Colonic mucosa (tissue), 4 donors: ENCODE measurements around the gene SERPINB10. TPM values are rescaled to one million over a fixed set of nuclear protein-coding genes. Genes with fewer than 3 reads are reported as not detected.

ENCODE experiments used
- DNase-seq: peaks from one replicate; pipeline ENCODE4 v3.0.0-alpha.2; 2020
- H3K27ac ChIP-seq: fragments of 200-600 bp; one replicate; pipeline ENCODE4 v1.8.0; 2021
- H3K27me3 ChIP-seq: fragments of 200-600 bp; one replicate; pipeline ENCODE4 v1.8.0; 2021
- H3K36me3 ChIP-seq: fragments of 200-600 bp; one replicate; pipeline ENCODE4 v1.8.0; 2021
- H3K4me1 ChIP-seq: fragments of 200-600 bp; one replicate; pipeline ENCODE4 v1.8.0; 2021; ENCODE audit warnings: mild to moderate bottlenecking
- H3K4me3 ChIP-seq: fragments of 200-600 bp; one replicate; pipeline ENCODE4 v1.8.0; 2021
- H3K9ac ChIP-seq, 2 donors: one replicate each; pipeline ENCODE4 v1.7.0; 2013; ENCODE audit warnings: control low read depth in 2 of 2, low read depth in 2 of 2, low read length in 2 of 2
- H3K9me3 ChIP-seq: fragments of 200-600 bp; one replicate; pipeline ENCODE4 v1.8.0; 2021
- intact Hi-C: fragments of 100-400 bp; cut with DNase I; formaldehyde crosslinking; loops from one replicate; pipeline ENCODE4 v1.14.1; 2022
- total RNA-seq, 2 donors: library from RNA; stranded (reverse); fragmentation: NEBNext Ultra II Directional in 1 of 2; extraction: Animal tissue kit (Norgen Biotek cat#: 25700) in 1 of 2; gene quantifications; one replicate each; pipeline ENCODE4 v1.2.1, GENCODE V29; 2021
- TF ChIP-seq, protein P1 (sequence below): fragments of 200-600 bp; IDR thresholded peaks from one replicate; pipeline ENCODE4 v1.8.0; 2022; ENCODE audit warnings: antibody characterized with exemption, mild to moderate bottlenecking
- donor health status: healthy.
- donor health status: DM: no; HTN: no; CAD: no.
- donor health status: DM: no; HTN: no; CAD: no.

SERPINB10 gene
- total RNA-seq, 2 donors from 2014 or later, result not detected

DNA sequence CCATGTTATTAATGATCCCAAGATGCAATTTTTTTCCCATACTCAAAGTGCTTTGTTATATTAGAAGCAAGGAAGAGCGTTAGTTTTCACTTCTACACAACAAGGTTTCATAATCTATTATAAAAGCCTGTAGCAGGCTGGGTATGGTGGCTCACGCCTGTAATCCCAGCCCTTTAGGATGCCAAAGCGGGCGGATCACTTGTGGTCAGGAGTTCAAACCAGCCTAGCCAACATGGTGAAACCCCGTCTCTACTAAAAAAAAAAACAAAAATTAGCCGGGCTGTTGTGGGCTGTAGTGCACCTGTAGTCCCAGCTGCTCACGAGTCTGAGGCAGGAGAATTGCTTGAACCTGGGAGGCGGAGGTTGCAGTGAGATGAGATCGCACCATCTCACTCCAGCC is 39.2 kb upstream of the SERPINB10 start:
- no peak for DNase-seq
- TF ChIP-seq, protein P1, sequence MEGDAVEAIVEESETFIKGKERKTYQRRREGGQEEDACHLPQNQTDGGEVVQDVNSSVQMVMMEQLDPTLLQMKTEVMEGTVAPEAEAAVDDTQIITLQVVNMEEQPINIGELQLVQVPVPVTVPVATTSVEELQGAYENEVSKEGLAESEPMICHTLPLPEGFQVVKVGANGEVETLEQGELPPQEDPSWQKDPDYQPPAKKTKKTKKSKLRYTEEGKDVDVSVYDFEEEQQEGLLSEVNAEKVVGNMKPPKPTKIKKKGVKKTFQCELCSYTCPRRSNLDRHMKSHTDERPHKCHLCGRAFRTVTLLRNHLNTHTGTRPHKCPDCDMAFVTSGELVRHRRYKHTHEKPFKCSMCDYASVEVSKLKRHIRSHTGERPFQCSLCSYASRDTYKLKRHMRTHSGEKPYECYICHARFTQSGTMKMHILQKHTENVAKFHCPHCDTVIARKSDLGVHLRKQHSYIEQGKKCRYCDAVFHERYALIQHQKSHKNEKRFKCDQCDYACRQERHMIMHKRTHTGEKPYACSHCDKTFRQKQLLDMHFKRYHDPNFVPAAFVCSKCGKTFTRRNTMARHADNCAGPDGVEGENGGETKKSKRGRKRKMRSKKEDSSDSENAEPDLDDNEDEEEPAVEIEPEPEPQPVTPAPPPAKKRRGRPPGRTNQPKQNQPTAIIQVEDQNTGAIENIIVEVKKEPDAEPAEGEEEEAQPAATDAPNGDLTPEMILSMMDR, result no peak
- no peaks in the 10 kb centered on the region for H3K9me3 ChIP-seq

DNA sequence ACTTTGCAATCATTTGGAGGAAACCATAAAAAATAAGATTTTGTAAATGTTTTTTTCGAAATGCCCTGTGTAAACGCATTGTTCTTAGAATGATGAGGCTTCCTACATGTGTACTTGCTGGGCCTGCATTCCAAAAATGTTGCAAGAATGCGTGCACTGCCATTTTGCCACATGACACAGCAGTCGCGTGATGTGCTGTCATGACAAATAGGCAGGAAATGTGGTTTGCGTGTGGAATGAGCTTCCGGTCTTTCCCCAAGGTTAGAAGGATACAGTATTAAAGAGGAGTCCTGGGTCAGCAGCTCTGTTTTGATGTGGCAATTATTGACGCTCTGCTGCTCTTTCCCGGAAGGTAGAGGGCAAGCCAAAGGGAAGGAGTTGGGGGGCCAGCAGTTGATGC is 38.4 kb upstream of the SERPINB10 start:
- Histone ChIP-seq H3K36me3 (no peaks in the 10 kb centered on the region), H3K4me3 (no peak overlapping the region), H3K9ac (no peak overlapping the region), H3K9me3 (no peaks in the 10 kb centered on the region), H3K27me3 (no peaks in the 10 kb centered on the region), H3K4me1 (no peaks in the 10 kb centered on the region), H3K27ac (no peak overlapping the region)
- TF ChIP-seq, protein P1, result no peak
- intact Hi-C loops, result no loop called here
- no peak for DNase-seq

More for the DNA sequence above, 39.2 kb upstream of the SERPINB10 start:
- Histone ChIP-seq H3K4me3 (no peak overlapping the region), H3K4me1 (no peaks in the 10 kb centered on the region), H3K27ac (no peak overlapping the region), H3K36me3 (no peaks in the 10 kb centered on the region), H3K27me3 (no peaks in the 10 kb centered on the region), H3K9ac (no peak overlapping the region)
- intact Hi-C loops, result no loop called here

DNA sequence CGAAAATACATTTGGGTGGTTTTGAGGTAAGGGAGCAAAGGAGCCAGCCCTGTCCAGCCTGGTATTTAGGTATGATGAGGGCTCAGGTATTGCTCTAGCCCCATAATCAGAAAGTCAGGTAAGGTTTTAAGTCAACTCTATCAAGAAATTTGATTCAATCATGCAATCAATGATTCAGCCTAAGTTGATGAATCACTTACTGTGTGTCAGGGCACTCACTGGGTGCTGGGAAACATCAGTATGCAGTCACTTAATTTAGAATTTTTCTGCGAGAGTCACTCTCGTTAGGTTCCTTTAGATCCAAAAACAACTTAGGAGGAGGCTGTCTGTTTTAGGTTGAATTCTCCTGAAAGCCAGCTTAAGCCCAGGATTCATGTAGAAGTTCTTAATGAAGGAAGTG is 37.9 kb upstream of the SERPINB10 start:
- Histone ChIP-seq H3K9ac (no peak overlapping the region), H3K4me3 (no peak overlapping the region), H3K9me3 (no peaks in the 10 kb centered on the region), H3K27me3 (no peaks in the 10 kb centered on the region), H3K36me3 (no peaks in the 10 kb centered on the region), H3K27ac (no peak overlapping the region), H3K4me1 (no peaks in the 10 kb centered on the region)
- TF ChIP-seq, protein P1, result no peak
- intact Hi-C loops, result no loop called here
- DNase-seq, result no peak

DNA sequence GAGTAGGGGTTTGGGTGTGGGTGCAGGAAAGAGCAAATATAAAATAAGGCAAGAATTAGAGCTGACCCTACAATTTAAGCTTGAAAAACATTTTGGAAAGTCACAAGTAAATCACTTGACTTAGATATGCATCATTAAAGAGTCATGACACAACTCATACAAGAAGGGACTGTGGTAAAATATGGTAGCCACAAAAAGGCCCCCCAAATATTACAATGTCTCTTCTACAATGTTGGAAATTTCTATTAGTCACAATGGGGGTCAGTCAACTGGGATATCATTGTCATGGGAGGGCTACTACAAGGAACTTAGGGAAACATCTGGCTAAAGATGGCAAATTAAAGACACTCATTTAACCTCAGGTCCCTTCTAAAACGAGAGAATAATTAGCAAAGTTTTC is 35.9 kb upstream of the SERPINB10 start:
- Histone ChIP-seq H3K9ac (no peak overlapping the region), H3K4me3 (no peak overlapping the region), H3K27ac (no peak overlapping the region), H3K4me1 (no peaks in the 10 kb centered on the region), H3K36me3 (no peaks in the 10 kb centered on the region), H3K27me3 (no peaks in the 10 kb centered on the region), H3K9me3 (no peaks in the 10 kb centered on the region)
- DNase-seq, result no peak
- TF ChIP-seq, protein P1, result no peak
- intact Hi-C loops, result no loop called here

DNA sequence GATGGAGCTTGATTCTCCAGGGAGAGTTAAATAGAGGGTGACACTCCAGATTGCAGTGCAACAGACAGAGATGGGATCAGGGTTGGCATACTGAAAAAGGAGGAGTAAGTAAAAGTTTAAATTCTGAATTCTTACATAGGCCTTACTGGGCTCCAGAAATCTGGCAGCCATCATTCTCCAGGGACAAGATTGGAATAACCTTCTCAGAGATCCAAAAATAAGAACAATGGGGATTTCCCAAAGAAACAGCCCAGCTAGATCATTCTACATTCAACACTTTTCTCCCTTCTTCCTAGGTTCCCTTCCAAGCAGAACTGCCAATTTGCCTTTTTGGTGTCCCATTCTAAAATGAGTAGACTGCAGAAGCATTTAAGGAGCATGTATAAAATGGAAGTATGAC is 35.2 kb upstream of the SERPINB10 start:
- Histone ChIP-seq H3K9me3 (no peaks in the 10 kb centered on the region), H3K4me3 (no peak overlapping the region), H3K9ac (no peak overlapping the region), H3K36me3 (no peaks in the 10 kb centered on the region), H3K4me1 (no peaks in the 10 kb centered on the region), H3K27ac (no peak overlapping the region), H3K27me3 (no peaks in the 10 kb centered on the region)
- TF ChIP-seq, protein P1, result no peak
- DNase-seq, result no peak
- intact Hi-C loops, result no loop called here

DNA sequence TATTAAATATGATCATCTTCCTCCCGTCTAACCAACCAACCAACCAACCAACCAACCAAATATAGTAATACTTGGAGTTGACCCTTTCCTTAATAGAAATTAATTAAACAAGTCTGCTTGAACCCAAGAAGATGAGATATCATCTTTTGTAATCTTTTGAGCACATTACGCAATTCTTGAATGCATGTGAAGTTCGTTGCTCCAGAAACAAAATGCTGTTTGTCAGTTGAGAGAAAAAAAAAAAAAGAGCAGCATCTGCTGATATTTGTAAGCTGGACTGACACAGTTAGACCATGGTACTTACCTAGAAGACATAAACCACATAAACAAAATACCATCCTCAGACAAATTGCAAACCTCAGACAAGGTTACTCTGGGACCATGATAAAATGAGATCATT is 29.4 kb upstream of the SERPINB10 start:
- Histone ChIP-seq H3K36me3 (no peaks in the 10 kb centered on the region), H3K9me3 (no peaks in the 10 kb centered on the region), H3K4me1 (no peaks in the 10 kb centered on the region), H3K27me3 (no peaks in the 10 kb centered on the region), H3K4me3 (no peak overlapping the region), H3K9ac (no peak overlapping the region), H3K27ac (no peak overlapping the region)
- TF ChIP-seq, protein P1, result no peak
- no peak for DNase-seq
- intact Hi-C loops, result no loop called here
